Measurements from ENCODE around the gene FAN1. TPM values are rescaled to one million over a fixed set of nuclear protein-coding genes. Genes with fewer than 3 reads are reported as not detected.
"Not testable (repeated sequence)": the region's sequence is repeated elsewhere in the genome, so short reads cannot be mapped to it uniquely, and the experiment has no call there.

The FAN1 gene
- 10 to 100 TPM; 18.6 to 39.2 (median 26.7) TPM for total RNA-seq

- H3K4me1 ChIP-seq (replicated peaks in 1 of 2) = peaks cover 10 to 19% of the 10 kb centered on the region in 2 donors
- in situ Hi-C loops (cut with MboI; ENCODE audit: low pct_unique_long_range_greater_than_20kb in 2 of 9, low sequenced_read_pairs in 9 of 9, unreplicated experiment in 9 of 9) = no loop called here
- 0 to 8% (median 2%) methylated on average over 1 to 15 of the region's 65 CpGs; no CpG with 5 or more reads in 2 of the 10 experiments for WGBS, 10 experiments
- peak within 1 kb of the TSS; percentile 60 to 89 (median 69) for H3K4me3 ChIP-seq
- ATAC-seq (replicated peaks in 6 of 8) = peak; percentile 94 to 97 (median 96)
- peak within 1 kb of the TSS; percentile 66 to 83 for H3K27ac ChIP-seq
Measured at GRCh38 chr15:30903497-30904187, at the start of gene FAN1. TSS of gene FAN1 (plus strand) at chr15:30903915. CDS start at chr15:30904664, 749 bp downstream.

- H3K27ac ChIP-seq = no peak overlapping the region
- peak in 7 of 8 experiments; percentile 25 to 65 (median 49) for ATAC-seq (replicated peaks in 6 of 8)
- 0 to 50% (median 26%) methylated on average over 1 to 7 of the region's 7 CpGs; no CpG with 5 or more reads in 1 of the 10 experiments for WGBS, 10 experiments
- in situ Hi-C loops (cut with MboI; ENCODE audit: low pct_unique_long_range_greater_than_20kb in 2 of 9, low sequenced_read_pairs in 9 of 9, unreplicated experiment in 9 of 9) = no loop called here
- H3K4me1 ChIP-seq (replicated peaks in 1 of 2) = peaks cover 0 to 3% of the 10 kb centered on the region in 2 donors
- H3K4me3 ChIP-seq = no peak overlapping the region
Measured at GRCh38 chr15:30859091-30859874, 44.4 kb upstream of the FAN1 start.

- in situ Hi-C loops (cut with MboI; ENCODE audit: low pct_unique_long_range_greater_than_20kb in 2 of 9, low sequenced_read_pairs in 9 of 9, unreplicated experiment in 9 of 9) = no loop called here
- no peak for ATAC-seq (replicated peaks in 6 of 8)
- Histone ChIP-seq H3K4me3 (no peak overlapping the region), H3K4me1 (replicated peaks in 1 of 2) (no peaks in the 10 kb centered on the region), H3K27ac (no peak overlapping the region)
Measured at GRCh38 chr15:30865257-30865656, 38.5 kb upstream of the FAN1 start.

- in situ Hi-C loops (cut with MboI; ENCODE audit: low pct_unique_long_range_greater_than_20kb in 2 of 9, low sequenced_read_pairs in 9 of 9, unreplicated experiment in 9 of 9) = no loop called here
- Histone ChIP-seq H3K27ac (no peak overlapping the region), H3K4me1 (replicated peaks in 1 of 2) (no peaks in the 10 kb centered on the region)
Measured at GRCh38 chr15:30870681-30871080, 33.0 kb upstream of the FAN1 start.

GRCh38 chr15:30872341-30872748, 31.4 kb upstream of the FAN1 start:
- Histone ChIP-seq H3K4me3 (no peak overlapping the region), H3K27ac (no peak overlapping the region), H3K4me1 (replicated peaks in 1 of 2) (no peaks in the 10 kb centered on the region)
- ATAC-seq (replicated peaks in 6 of 8) = peak in 4 of 8 experiments; percentile 27 to 93 (median 75)
- WGBS, 10 experiments = 13 to 100% (median 89%) methylated on average over 1 of the region's 1 CpG; no CpG with 5 or more reads in 5 of the 10 experiments
- in situ Hi-C loops (cut with MboI; ENCODE audit: low pct_unique_long_range_greater_than_20kb in 2 of 9, low sequenced_read_pairs in 9 of 9, unreplicated experiment in 9 of 9) = no loop called here

More at GRCh38 chr15:30870681-30871080, 33.0 kb upstream of the FAN1 start:
- ATAC-seq (replicated peaks in 6 of 8) = no peak
- WGBS, 10 experiments = 31 to 100% (median 83%) methylated on average over 1 of the region's 1 CpG; no CpG with 5 or more reads in 3 of the 10 experiments
- H3K4me3 ChIP-seq = no peak overlapping the region

- H3K4me3 ChIP-seq = no peak overlapping the region
- H3K27ac ChIP-seq = no peak overlapping the region
- no peak for ATAC-seq (replicated peaks in 6 of 8)
- in situ Hi-C loops (cut with MboI; ENCODE audit: low pct_unique_long_range_greater_than_20kb in 2 of 9, low sequenced_read_pairs in 9 of 9, unreplicated experiment in 9 of 9) = no loop called here
- H3K4me1 ChIP-seq (replicated peaks in 1 of 2) = no peaks in the 10 kb centered on the region
Measured at GRCh38 chr15:30877070-30877469, 26.6 kb upstream of the FAN1 start.

- no peak for ATAC-seq (replicated peaks in 6 of 8)
- Histone ChIP-seq H3K4me1 (replicated peaks in 1 of 2) (no peaks in the 10 kb centered on the region), H3K27ac (no peak overlapping the region), H3K4me3 (no peak overlapping the region)
- in situ Hi-C loops (cut with MboI; ENCODE audit: low pct_unique_long_range_greater_than_20kb in 2 of 9, low sequenced_read_pairs in 9 of 9, unreplicated experiment in 9 of 9) = no loop called here
- WGBS, 10 experiments = 0 to 22% (median 8%) methylated on average over 1 of the region's 1 CpG; no CpG with 5 or more reads in 4 of the 10 experiments
Measured at GRCh38 chr15:30878515-30878914, 25.2 kb upstream of the FAN1 start.

- in situ Hi-C loops (cut with MboI; ENCODE audit: low pct_unique_long_range_greater_than_20kb in 2 of 9, low sequenced_read_pairs in 9 of 9, unreplicated experiment in 9 of 9) = no loop called here
- ATAC-seq (replicated peaks in 6 of 8) = peak in 2 of 8 experiments; percentile 62 to 70
- Histone ChIP-seq H3K27ac (no peak overlapping the region), H3K4me3 (no peak overlapping the region), H3K4me1 (replicated peaks in 1 of 2) (no peaks in the 10 kb centered on the region)
- WGBS, 10 experiments = 20 to 95% (median 76%) methylated on average over 1 to 21 of the region's 22 CpGs
Measured at GRCh38 chr15:30882849-30883433, 20.8 kb upstream of the FAN1 start.

GRCh38 chr15:30883666-30884065, 20.0 kb upstream of the FAN1 start:
- H3K27ac ChIP-seq; ATAC-seq (replicated peaks in 6 of 8); H3K4me3 ChIP-seq; H3K4me1 ChIP-seq (replicated peaks in 1 of 2); in situ Hi-C loops (cut with MboI; ENCODE audit: low pct_unique_long_range_greater_than_20kb in 2 of 9, low sequenced_read_pairs in 9 of 9, unreplicated experiment in 9 of 9): not testable (repeated sequence)
- 60% methylated on average over 1 of the region's 17 CpGs; no CpG with 5 or more reads in 9 of the 10 experiments for WGBS, 10 experiments

GRCh38 chr15:30885814-30886213, 17.9 kb upstream of the FAN1 start:
- WGBS, 10 experiments = 20 to 100% (median 80%) methylated on average over 1 of the region's 1 CpG; no CpG with 5 or more reads in 5 of the 10 experiments
- in situ Hi-C loops (cut with MboI; ENCODE audit: low pct_unique_long_range_greater_than_20kb in 2 of 9, low sequenced_read_pairs in 9 of 9, unreplicated experiment in 9 of 9) = no loop called here
- Histone ChIP-seq H3K27ac (no peak overlapping the region), H3K4me1 (replicated peaks in 1 of 2) (peaks cover 0 to 8% of the 10 kb centered on the region in 2 donors), H3K4me3 (no peak overlapping the region)
- peak in 5 of 8 experiments; percentile 53 to 75 (median 66) for ATAC-seq (replicated peaks in 6 of 8)

- ATAC-seq (replicated peaks in 6 of 8) = peak in 5 of 8 experiments; percentile 67 to 90 (median 80)
- 8 to 29% (median 17%) methylated on average over 1 to 4 of the region's 4 CpGs; no CpG with 5 or more reads in 4 of the 10 experiments for WGBS, 10 experiments
- H3K4me1 ChIP-seq (replicated peaks in 1 of 2) = peaks cover 0 to 11% of the 10 kb centered on the region in 2 donors
- in situ Hi-C loops (cut with MboI; ENCODE audit: low pct_unique_long_range_greater_than_20kb in 2 of 9, low sequenced_read_pairs in 9 of 9, unreplicated experiment in 9 of 9) = no loop called here
- H3K4me3 ChIP-seq = no peak overlapping the region
- H3K27ac ChIP-seq = peak overlapping the region in 1 of 2 donors; percentile 71
Measured at GRCh38 chr15:30889196-30889595, 14.5 kb upstream of the FAN1 start.

- peaks cover 12 to 17% of the 10 kb centered on the region in 2 donors for H3K4me1 ChIP-seq (replicated peaks in 1 of 2)
- 68 to 100% (median 86%) methylated on average over 2 to 25 of the region's 33 CpGs; no CpG with 5 or more reads in 2 of the 10 experiments for WGBS, 10 experiments
- no peak overlapping the region for H3K27ac ChIP-seq
- in situ Hi-C loops (cut with MboI; ENCODE audit: low pct_unique_long_range_greater_than_20kb in 2 of 9, low sequenced_read_pairs in 9 of 9, unreplicated experiment in 9 of 9) = no loop called here
- H3K4me3 ChIP-seq = no peak overlapping the region
- no peak for ATAC-seq (replicated peaks in 6 of 8)
Measured at GRCh38 chr15:30895461-30896210, 8.1 kb upstream of the FAN1 start.
